ENCODE measurements around the gene RAB11FIP5.

RAB11FIP5 gene

DNA sequence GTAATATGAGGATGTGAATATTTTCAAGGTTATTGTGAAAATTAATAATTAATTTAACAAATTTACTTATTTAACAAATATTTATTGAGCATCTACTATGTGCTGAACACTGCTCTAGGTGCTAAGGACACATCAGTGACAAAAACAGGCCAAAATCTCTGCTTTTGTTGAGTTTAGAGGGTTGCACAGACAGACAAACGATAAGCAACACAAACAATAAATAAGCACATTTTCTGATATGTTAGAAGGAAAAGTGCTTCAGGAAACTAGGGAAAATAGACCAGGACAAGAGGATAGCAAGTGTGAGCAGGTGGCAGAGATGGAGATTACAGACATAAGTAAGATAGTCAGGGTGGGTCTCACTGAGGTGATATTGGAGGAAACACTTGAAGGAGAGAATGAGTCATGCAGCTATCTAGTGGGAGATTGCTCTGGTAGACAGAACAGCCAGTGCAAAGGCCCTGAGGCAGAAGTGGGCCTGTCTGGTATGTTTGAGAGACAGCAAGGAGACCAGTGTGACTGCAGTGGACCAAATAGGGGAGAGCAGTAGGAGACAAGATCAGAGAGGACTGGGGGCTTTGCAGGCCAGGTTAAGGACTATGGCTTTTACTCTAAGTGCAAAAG lies 79.5 kb downstream of the RAB11FIP5 start:
- no peak for DNase-seq

GRCh38 chr2:73032702-73033097 lies 80.0 kb downstream of the RAB11FIP5 start:
- DNase-seq, result no peak

DNA sequence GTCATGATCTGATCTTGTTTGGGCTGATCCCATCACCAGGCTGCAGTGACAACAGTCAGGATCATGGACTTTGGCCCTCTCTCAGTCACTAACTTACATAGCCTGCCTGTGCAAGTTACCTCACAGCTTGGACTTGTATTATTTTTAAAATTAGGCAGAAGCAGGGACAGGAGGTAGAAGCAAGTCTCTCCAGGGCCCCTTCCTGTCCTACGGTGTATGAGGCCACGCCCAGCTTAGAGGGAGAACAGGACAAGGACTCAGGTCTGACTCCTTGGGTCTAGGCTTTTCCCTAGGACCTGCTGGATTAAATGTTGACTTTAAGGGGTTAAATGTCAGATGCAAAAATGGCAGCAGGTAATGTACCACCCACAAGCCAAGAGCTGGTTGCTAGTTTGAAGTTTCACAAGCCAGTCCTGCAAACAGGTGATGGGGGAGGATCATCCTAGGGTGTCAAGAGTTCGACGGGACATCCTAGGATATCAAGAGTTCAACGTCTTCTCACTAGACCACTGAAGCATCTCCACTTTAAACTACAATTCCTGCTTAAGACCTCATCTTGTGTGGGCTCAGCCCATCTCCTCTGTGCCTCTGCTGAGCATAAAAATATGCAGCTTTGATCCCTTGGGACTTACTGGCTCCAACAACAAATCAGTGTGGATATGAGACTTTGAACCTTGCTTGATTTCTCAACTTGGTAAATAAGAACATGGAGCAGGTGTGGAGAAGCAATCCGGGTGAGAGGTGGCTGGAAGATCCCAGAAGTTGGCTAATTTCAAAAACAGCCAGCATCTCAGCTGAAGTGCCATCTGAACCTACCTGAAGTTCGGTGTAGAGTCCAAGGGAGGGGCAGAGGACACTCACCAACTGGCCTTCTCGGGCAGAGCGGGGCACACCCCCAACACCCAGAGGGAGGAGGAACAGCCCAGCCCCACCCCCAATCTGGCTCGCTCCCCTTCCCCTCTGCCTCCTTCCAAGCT lies 80.7 kb downstream of the RAB11FIP5 start:
- no peak for DNase-seq

GRCh38 chr2:73031095-73031678 lies 81.6 kb downstream of the RAB11FIP5 start:
- DNase-seq, result no peak

DNA sequence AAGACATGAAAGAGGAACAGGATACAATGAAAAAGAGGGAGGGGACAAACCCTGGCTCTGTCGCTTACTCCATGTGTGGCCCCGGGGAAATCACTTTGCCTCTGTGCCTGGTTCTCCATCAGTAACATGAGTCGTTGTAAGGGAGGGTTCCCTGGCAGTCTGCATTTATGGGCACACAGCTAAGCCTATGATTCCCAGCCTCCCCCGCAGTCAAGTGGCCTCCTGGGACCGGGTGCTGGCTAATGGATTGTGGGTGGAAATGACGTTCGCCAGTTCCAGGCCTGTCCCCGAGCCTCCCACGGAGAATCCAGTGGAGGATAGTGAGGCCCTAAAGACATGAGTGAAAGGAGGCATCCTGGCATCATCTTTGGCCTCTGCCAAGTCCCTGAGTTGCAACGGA lies 83.9 kb downstream of the RAB11FIP5 start:
- no peak for DNase-seq

GRCh38 chr2:73027340-73027739 lies 85.4 kb downstream of the RAB11FIP5 start:
- no peak for DNase-seq

DNA sequence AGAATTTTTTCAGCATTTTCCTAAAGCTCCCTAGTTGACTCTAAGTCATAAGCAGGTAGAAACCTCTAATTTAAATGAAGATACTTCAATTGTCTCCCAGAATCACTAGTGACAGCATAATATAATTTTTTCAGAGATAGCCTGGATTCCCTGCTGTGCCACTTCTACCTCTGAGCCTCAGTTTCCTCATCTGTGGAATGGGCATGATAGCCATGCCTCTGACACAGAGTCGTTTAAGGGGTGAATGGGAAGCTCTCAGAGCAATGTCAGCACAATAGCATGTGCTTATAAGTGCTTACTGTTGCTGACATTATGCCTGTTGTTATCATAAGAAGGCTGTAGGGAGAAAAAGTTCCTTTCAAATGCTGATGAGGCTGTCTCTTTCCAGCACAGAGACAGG lies 89.3 kb downstream of the RAB11FIP5 start:
- no peak for DNase-seq
